HG03066 (cell line): Measurements from ENCODE around the gene TSPOAP1.

Experiments
- ATAC-seq: cut with Tn5 transposase; IDR thresholded peaks from one replicate; pipeline ENCODE4 v1.9.1; 2021; ENCODE audit warnings: low read depth; ENCODE audit not compliant: unreplicated experiment

The TSPOAP1 gene

DNA sequence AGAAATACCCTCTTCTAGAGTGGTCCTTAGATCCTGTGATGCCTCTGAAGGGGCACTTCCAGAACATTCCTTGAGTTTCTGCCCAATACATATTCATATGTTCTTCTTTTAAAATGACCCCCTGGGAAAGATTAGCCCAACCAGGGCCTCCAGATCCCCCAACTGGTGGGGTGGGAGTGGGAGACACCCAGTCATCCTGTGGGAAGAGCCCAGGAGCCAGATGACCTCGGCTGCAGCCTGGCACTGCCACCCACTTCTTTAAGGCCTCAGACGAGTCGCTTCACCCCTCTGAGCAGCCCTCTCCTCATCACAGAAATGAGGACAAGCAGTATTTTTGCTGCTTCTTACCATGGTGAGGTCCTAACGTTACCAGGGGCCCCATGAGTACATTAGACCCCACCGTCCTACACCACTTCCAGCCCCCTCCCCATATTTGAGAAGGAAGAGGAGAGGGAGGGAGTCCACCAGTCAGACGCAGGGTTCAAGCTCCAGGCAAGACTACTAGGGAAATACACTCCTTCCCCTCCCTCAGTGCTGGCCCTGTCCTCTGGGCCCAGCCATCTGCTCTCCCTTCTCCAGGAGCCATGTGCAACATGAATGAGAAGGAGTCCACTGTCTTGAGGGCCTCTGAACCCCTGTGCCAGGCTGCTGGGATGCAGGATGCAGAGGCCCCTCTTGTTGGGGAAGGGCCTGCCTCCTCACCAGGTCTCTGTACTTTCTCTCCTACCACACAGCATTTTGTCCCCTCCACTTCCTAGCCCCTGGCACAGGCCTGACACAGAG is 59.6 kb downstream of the TSPOAP1 start:
- ATAC-seq: no peak

DNA sequence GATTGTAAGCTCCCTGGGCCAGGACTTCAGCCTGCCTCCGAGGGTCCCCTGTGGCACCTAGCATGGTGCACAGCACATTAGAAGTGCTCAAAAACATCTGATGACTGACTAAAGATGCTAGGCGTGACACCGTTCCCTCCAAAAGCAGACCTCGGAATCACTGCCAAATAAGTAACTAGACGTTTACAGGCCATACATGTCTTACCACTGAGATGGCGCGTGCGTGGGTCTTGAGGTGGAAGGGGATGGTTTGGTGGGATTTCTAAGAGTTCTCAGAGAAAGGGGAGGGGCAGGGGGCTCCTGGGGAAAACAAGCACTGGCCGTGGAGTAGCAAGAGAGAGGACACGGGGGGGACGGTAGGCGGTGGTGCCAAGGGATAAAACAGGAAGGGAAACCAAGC is 60.3 kb downstream of the TSPOAP1 start:
- ATAC-seq: no peak

DNA sequence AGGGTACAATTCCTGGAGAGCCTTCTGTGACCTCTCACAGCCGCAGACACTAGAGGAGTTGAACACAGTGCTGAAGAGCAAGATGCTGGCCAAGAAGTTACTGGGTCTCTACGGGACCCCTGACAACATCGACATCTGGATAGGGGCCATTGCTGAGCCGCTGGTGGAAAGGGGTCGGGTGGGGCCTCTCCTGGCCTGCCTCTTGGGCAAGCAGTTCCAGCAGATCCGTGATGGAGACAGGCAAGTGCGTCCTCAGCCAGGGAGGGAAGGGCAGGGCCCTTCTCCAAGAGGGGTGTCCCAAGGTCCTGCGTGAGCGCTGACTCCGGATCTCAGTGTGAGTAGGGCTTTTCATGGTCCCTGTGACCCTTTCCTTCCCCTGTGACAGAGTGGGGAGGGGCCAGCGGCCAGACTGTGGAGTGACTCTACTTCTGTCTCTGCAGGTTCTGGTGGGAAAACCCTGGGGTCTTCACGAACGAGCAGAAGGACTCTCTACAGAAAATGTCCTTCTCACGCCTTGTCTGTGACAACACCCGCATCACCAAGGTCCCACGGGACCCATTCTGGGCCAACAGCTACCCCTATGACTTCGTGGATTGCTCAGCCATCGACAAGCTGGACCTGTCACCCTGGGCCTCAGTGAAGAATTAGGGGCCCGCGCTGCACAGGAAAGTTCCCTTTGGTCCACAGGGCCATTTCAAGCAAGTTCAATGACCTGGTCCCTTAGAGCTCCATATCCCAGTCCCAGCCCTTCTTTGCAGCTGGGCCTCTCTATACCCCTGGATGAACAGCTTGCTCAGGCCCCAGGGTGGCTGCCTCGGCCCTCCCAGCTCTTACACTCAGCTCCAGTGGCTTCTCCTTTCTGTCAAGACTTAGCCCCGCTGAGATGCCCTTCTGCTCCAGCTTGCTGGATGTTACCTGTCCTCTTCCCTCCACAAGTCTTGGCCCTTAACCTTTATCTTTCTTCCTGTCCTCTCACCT is 61.0 kb downstream of the TSPOAP1 start:
- no peak for ATAC-seq

DNA sequence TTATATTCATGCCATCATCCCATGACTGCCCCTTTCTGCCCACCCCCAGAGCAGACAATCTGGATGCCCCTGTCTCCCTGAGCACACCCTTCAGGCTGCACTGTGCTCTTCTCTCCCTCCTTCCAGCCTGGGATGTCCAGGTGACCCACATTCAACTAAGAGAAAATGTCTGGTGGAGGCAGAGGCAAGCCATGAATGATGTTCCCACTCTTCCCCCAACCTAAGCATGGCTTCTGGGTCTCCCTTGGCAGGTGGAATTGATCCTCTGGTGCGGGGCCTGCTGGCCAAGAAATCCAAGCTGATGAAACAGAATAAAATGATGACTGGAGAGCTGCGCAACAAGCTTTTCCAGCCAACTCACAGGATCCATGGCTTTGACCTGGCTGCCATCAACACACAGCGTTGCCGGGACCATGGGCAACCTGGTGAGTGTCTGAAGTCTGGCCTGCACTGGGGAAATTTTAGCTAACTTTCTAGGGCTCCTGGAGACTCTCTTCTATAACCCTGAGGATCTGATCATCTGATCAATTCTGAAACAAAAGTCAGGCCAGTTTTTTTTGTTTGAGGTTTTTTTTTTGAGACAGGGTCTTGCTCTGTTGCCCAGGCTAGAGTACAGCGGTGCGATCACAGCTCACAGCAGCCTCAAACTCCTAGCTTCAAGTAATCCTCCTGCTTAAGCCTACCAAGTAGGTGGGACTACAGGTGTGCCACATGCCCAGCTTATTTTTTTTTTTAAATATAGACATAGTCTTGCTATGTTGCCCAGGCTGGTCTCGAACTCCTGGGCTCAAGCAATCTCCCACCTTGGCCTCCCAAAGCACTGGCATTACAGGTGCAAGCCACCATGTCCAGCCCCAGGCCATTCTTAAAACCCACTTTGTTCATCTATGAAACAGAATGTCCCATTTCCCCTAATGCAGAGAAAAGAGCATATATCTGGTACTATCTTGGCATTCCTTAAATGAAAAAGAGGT is 62.4 kb downstream of the TSPOAP1 start:
- no peak for ATAC-seq

DNA sequence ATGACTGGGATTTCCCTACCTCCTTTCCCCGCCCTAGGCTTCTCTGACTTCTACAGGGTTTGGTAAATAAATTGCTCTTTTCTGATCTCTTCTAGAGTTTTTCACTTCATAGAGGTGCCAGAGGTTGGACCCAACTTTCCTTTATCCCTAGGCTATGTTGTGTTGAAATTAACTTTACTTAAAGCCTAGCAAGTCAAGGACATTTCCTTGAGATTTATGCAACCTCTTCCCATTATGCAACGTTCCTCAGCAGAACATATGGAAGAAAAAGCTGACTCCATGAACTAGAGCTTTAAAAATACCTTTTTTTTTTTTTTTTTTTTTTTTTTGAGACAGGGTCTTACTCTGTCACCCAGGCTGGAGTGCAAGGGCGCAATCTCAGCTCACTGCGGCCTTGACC is 63.3 kb downstream of the TSPOAP1 start:
- ATAC-seq: no peak

GRCh38 chr17:58264407-58265103 is 64.0 kb downstream of the TSPOAP1 start:
- ATAC-seq: no peak

GRCh38 chr17:58263773-58264172 is 64.8 kb downstream of the TSPOAP1 start:
- no peak for ATAC-seq

GRCh38 chr17:58262149-58262548 is 66.4 kb downstream of the TSPOAP1 start:
- ATAC-seq: no peak

DNA sequence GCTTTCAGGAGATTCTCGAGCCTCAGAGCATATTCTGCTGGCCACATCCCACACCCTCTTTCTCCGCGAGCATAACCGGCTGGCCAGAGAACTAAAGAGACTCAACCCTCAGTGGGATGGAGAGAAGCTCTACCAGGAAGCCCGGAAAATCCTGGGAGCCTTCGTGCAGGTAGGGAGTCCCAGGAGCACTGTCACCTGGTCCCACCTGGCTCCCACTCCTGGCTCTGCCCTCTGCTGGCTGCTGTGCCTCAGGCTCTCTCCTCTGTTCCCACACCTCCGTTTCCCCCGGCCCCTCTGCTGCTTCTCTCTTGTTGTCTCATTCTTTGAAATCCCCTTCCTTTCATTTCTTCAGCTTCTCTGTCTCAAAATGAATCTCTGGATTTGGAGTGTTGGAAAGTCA is 73.8 kb downstream of the TSPOAP1 start:
- ATAC-seq: no peak

- no peak for ATAC-seq
Observed at GRCh38 chr17:58253082-58253481, 75.5 kb downstream of the TSPOAP1 start.

GRCh38 chr17:58252141-58252540 is 76.5 kb downstream of the TSPOAP1 start:
- ATAC-seq: no peak
